ENCODE data around the gene DLG1. TPM values are rescaled to one million over a fixed set of nuclear protein-coding genes. Genes with fewer than 3 reads are reported as not detected.

DLG1 gene
- total RNA-seq, 1 experiment from 2014 or later, result 89.8 TPM

DNA sequence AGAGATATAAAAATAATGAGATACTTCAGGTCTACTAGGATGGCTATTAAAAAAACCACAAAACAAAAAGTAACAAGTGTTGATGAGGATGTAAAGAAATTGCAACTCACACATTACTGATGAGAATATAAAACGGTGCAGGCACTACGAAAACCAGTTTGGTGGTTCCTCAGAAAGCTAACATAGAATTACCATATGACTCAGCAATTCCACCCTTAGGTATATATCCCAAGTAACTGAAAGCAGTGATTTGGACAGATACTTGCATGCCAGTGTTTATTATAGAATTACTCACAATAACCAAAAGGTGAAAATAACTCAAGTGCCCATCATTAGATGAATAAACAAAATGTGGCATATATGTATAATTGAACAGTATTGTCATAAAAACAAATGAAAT lies 181.3 kb downstream of the DLG1 start (continued):
- no peak for TF ChIP-seq CTCF (IDR thresholded peaks at IDR 0.05 in 2 of 3, conservative IDR thresholded peaks at IDR 0.05 in 1 of 3; ENCODE audit: borderline replicate concordance in 1 of 3, insufficient read depth in 1 of 3, low read depth in 2 of 3, low read length in 2 of 3)
- no peak for TF ChIP-seq JUND (IDR thresholded peaks at IDR 0.05)
- TF ChIP-seq SRF (IDR thresholded peaks at IDR 0.05; ENCODE audit: low read depth), result no peak
- TF ChIP-seq EZH2phosphoT487 (IDR thresholded peaks at IDR 0.05; ENCODE audit: borderline replicate concordance), result no peak
- no peak for TF ChIP-seq RAD21 (IDR thresholded peaks at IDR 0.05; ENCODE audit: low read depth)

- ATAC-seq (no peak), DNase-seq (ENCODE audit: low read depth, low spot score) (no peak)
- Histone ChIP-seq H3K36me3 (ENCODE audit: control insufficient read depth in 1 of 2, insufficient read depth in 2 of 2, low read length in 2 of 2) (no peaks in the 10 kb centered on the region), H3K9me2 (ENCODE audit: insufficient read depth) (no peaks in the 10 kb centered on the region), H3K9ac (ENCODE audit: low read length) (no peak overlapping the region), H2AFZ (ENCODE audit: low read depth, low read length, poor library complexity, severe bottlenecking) (no peak overlapping the region), H3K27ac (ENCODE audit: low read depth, low read length) (no peak overlapping the region), H4K20me1 (ENCODE audit: insufficient read depth) (no peaks in the 10 kb centered on the region), H3K4me2 (ENCODE audit: low read length) (no peak overlapping the region), H3K79me2 (ENCODE audit: insufficient read depth, low read length) (peaks cover 3% of the 10 kb centered on the region; the same call in 1 of the 2 replicates), H3K4me1 (ENCODE audit: control insufficient read depth in 1 of 2, insufficient read depth in 2 of 2, low read length in 2 of 2) (peaks cover 0 to 7% of the 10 kb centered on the region in 2 experiments; a peak in 1 of 4 replicates), H3K4me3 (replicated peaks in 1 of 2; ENCODE audit: low read depth in 1 of 2, low read length in 2 of 2) (no peak overlapping the region), H3K9me3 (ENCODE audit: control insufficient read depth in 1 of 2, insufficient read depth in 1 of 2, low read depth in 1 of 2, low read length in 2 of 2) (no peaks in the 10 kb centered on the region), H3K27me3 (ENCODE audit: insufficient read depth, low read length) (no peaks in the 10 kb centered on the region)
- intact Hi-C loops (cut with micrococcal nuclease), result no loop called here
- ChIA-PET CTCF (no interaction called here), POLR2A (no interaction called here), RAD21 (ENCODE audit: low non-redundant PET in 1 of 2, low total read pairs in 2 of 2, uncharacterized antibody in 2 of 2, unreplicated experiment in 2 of 2) (no interaction called here)
- BruUV-seq (replicated peaks), result no TSS peak
- TF ChIP-seq POLR2A (IDR thresholded peaks at IDR 0.05; ENCODE audit: borderline replicate concordance, extremely low read depth, insufficient read depth, insufficient read length) (no peak), FOSL1 (IDR thresholded peaks at IDR 0.05; ENCODE audit: low read depth) (no peak), ZNF274 (IDR thresholded peaks at IDR 0.05; ENCODE audit: low read depth, low read length) (no peak), SP1 (IDR thresholded peaks at IDR 0.05; ENCODE audit: low read depth) (no peak), EGR1 (IDR thresholded peaks at IDR 0.05; ENCODE audit: low read depth) (no peak), RAD21 (IDR thresholded peaks at IDR 0.05; ENCODE audit: low read depth) (no peak), REST (IDR thresholded peaks at IDR 0.05; ENCODE audit: low read depth) (no peak), YY1 (IDR thresholded peaks at IDR 0.05; ENCODE audit: extremely low read depth, insufficient replicate concordance, low read depth, low read length) (no peak), ATF3 (IDR thresholded peaks at IDR 0.05) (no peak), EZH2 (IDR thresholded peaks at IDR 0.05) (no peak), CEBPB (IDR thresholded peaks at IDR 0.05; ENCODE audit: low read depth) (no peak), SRF (IDR thresholded peaks at IDR 0.05; ENCODE audit: low read depth) (no peak), CBX3 (IDR thresholded peaks at IDR 0.05; ENCODE audit: low read depth) (no peak), POLR2AphosphoS5 (IDR thresholded peaks at IDR 0.05; ENCODE audit: low read depth, low read length) (no peak)
- TF ChIP-seq, protein P1, sequence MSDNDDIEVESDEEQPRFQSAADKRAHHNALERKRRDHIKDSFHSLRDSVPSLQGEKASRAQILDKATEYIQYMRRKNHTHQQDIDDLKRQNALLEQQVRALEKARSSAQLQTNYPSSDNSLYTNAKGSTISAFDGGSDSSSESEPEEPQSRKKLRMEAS (IDR thresholded peaks at IDR 0.05), result no peak
- TF ChIP-seq, protein P2, sequence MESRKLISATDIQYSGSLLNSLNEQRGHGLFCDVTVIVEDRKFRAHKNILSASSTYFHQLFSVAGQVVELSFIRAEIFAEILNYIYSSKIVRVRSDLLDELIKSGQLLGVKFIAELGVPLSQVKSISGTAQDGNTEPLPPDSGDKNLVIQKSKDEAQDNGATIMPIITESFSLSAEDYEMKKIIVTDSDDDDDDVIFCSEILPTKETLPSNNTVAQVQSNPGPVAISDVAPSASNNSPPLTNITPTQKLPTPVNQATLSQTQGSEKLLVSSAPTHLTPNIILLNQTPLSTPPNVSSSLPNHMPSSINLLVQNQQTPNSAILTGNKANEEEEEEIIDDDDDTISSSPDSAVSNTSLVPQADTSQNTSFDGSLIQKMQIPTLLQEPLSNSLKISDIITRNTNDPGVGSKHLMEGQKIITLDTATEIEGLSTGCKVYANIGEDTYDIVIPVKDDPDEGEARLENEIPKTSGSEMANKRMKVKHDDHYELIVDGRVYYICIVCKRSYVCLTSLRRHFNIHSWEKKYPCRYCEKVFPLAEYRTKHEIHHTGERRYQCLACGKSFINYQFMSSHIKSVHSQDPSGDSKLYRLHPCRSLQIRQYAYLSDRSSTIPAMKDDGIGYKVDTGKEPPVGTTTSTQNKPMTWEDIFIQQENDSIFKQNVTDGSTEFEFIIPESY (IDR thresholded peaks at IDR 0.05; ENCODE audit: extremely low read depth, insufficient replicate concordance, low read length), result no peak
These were observed 184.4 kb downstream of the DLG1 start for GRCh38 chr3:197114007-197114406.

Measured in HCT116 (cell line).